GM18502 (cell line): ENCODE data around the gene PSMD5.
"Not testable (repeated sequence)": the region's sequence is repeated elsewhere in the genome, so short reads cannot be mapped to it uniquely, and the experiment has no call there.

ENCODE experiments used
- ATAC-seq: cut with Tn5 transposase; IDR thresholded peaks from one replicate; pipeline ENCODE4 v1.9.1; 2021; ENCODE audit warnings: mild to moderate bottlenecking; ENCODE audit not compliant: unreplicated experiment, poor library complexity

The PSMD5 gene

GRCh38 chr9:120818595-120818994 lies 24.1 kb downstream of the PSMD5 start:
- no peak for ATAC-seq

GRCh38 chr9:120815075-120815474 lies 27.6 kb downstream of the PSMD5 start:
- no peak for ATAC-seq

GRCh38 chr9:120808931-120809330 lies 33.8 kb downstream of the PSMD5 start:
- no peak for ATAC-seq

GRCh38 chr9:120807607-120808379 lies 34.9 kb downstream of the PSMD5 start:
- no peak for ATAC-seq

GRCh38 chr9:120804784-120805363 lies 37.8 kb downstream of the PSMD5 start:
- ATAC-seq: not testable (repeated sequence)

- ATAC-seq: no peak
These were observed 41.3 kb downstream of the PSMD5 start for GRCh38 chr9:120801441-120801840.

DNA sequence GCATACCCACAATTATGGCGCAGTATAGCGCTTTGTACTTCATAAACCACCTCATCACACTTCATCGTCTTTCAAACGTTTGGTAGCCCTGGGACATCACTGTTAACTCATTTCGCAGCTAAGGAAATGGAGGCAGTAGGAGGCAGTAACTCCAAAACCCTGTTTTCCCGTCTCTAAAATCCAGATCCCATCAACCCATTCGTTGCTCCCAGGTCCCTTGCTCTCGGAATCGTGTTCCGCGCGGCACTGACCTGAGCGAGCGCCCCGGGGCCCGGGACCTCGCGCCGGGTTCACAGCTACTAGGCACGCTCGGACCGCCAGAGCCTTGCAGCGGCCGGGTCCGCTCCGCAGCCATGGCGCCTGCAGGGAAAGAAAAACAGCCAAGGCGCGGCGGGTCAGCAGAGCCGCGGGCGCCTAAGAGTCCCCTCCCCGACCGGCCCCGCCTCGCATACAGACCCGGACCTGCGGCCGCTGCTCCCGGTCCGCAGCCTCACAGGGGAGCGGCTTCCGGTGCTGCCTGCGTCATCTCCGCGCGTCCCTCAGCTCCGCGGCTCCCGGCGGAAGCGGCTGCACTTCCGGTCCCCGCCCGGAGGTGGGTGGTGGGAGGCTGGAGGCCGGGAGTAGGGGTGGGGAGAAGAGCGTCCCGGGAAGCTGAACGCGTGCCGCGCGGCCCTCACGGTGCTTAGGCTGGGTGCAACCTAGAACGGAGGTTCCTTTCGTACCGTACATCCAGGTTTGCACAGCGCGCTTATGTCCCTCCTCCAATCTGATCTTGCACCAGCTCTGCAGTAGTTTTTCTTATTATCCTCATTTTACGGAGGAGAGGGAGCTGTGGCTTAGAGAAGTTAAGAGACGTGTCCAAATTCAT lies 49.6 kb downstream of the PSMD5 start, which contains the start of gene FBXW2:
Gene FBXW2, minus strand, starts transcription at position 519 of the 868 bp plus-strand sequence. CDS start 5,158 bp downstream, outside the sequence.
- ATAC-seq: peak; percentile 91

DNA sequence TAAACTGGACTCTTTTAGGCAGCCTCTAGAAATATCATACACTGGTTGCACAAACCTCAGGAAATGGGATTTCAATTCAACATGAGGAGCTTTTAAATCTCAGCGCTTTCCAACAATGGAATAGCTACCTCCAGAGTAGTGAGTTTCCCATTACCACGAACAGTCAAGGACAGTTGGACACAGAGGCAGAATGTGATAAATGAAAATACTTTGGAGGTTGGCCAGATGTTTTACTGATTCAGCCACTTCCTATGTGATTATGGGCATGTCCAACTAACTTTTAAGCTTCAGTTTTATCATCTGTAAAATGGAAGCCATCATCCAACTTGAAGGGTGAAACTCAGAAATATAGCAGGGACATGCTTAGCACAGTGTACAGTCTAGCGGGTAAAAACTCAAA lies 51.6 kb downstream of the PSMD5 start:
- ATAC-seq: no peak

- ATAC-seq: no peak
These were observed 54.8 kb downstream of the PSMD5 start for GRCh38 chr9:120787933-120788332.

GRCh38 chr9:120783602-120784047 lies 59.1 kb downstream of the PSMD5 start:
- ATAC-seq: no peak

- no peak for ATAC-seq
These were observed 61.5 kb downstream of the PSMD5 start for GRCh38 chr9:120781236-120781635.

DNA sequence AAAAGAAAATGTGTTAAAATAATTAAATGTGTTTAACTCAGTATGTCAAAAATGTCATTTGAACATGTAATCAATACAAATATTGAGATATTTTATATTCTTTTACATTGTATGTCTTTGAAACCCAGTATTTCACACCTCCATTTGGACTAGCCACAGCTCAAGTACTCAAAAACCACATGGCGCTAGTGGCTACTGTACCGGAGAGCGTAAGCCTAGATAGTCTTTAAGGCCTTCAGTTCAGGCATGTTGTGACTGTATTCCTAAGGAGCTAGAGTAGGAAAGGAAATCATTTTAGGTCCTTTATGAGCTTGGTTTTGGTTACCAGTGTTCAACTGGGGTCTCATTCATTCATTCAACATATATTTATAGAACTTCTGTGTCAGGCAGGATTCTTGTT lies 62.4 kb downstream of the PSMD5 start:
- ATAC-seq: no peak

DNA sequence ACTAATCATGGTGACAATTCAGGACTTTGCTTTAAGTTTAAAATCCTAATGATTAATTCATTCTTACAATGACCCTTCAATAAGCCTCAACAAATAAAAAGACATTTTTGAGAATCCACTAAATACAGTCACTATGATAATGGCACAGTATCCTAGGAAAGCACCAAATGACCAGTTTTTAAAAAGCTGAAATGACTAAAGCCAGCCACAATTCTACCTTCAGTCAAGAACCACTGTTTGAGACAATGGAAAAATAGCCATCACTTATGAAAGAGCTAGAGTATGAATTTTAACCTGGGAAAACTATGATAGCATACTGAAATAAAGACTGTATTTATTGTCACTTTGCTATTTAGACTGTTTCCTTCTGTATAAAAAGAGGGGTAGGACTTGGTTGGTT lies 63.5 kb downstream of the PSMD5 start:
- no peak for ATAC-seq

GRCh38 chr9:120778758-120779157 lies 64.0 kb downstream of the PSMD5 start:
- no peak for ATAC-seq

- ATAC-seq: no peak
These were observed 65.5 kb downstream of the PSMD5 start for GRCh38 chr9:120777229-120777628.

GRCh38 chr9:120776788-120777187 lies 65.9 kb downstream of the PSMD5 start:
- no peak for ATAC-seq

DNA sequence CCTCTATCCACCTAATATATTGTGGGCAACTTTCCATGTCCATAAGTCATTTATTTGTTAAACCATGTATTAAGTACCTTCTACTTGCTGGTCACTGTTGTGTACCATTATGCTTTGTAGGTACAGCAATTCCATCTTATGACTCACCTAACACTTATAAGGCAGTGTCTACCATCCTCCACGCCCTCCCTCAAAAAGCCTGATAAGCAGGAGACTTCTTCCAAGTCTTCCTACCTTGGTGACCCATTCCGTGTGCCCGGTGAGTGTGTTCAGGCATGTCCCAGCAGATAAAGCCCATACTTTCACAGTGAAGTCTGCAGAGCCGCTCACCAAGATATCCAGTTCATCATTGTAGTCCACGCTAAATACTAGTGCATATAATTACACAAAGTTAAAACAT lies 66.9 kb downstream of the PSMD5 start:
- no peak for ATAC-seq

DNA sequence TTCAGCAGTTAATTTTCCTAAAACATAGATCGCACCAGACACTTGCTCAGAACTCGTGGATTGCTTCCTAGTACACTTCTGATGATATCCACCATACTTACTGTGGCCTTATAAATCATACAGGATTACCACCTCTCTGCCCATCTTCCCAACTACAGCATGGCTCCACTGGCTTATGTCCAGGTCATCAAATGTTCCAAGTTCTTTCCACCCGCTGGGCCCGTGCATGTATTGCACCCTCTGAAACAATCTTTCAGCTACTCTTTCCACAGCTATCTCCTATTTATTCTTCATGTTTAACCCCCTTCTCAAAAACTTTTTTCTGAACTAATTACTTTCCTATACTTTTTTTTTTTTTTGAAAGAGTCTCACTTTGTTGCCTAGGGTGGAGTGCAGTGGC lies 68.0 kb downstream of the PSMD5 start:
- ATAC-seq: no peak

GRCh38 chr9:120773256-120773655 lies 69.5 kb downstream of the PSMD5 start:
- ATAC-seq: no peak

DNA sequence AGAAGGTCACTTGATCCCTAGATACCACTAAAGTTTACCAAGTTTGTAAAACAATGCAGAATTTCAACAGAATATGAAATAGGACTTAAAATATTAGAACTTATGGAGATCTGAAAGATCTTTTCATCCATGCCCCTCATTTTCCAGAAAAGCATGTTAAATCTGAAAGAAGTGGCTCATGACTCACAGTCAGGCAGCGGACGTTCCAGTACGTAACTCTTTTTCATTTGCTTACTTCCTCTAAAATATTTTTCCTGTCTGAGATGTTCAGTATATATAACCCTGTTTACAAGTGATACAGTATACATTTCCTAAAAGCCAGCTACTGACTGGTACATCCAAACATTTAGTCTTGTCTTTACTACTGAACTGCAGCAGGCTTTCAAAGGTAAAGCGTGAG lies 71.8 kb downstream of the PSMD5 start:
- no peak for ATAC-seq

DNA sequence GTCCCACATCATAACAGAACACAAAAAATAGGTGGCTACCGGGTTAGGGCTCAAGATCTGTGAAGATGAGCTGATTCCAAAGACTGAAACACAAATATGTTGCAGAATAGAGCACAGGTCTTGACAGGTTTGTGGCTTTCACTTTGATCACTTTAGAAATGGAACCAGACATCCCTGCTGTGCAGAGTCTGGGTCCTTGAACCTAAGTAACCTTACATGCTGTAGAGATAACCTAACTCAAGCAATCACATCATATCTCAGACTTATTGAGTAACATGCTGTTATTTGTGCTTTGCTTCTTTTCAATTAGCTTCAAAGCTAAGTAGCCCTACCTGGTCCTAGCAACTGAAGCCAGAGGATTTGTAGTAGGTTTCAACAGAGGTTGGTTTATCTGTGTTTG lies 73.8 kb downstream of the PSMD5 start:
- ATAC-seq: no peak
